Measurements from ENCODE around the gene SPTAN1. TPM values are rescaled to one million over a fixed set of nuclear protein-coding genes. Genes with fewer than 3 reads are reported as not detected.

SPTAN1 gene
- total RNA-seq, 2 experiments from 2014 or later = 162 to 166 TPM

GRCh38 chr9:128625391-128626146 is 73.2 kb downstream of the SPTAN1 start:
- ChIA-PET CTCF (no interaction called here), POLR2A (no interaction called here)

- ChIA-PET POLR2A (no interaction called here), CTCF (no interaction called here)
Observed at GRCh38 chr9:128626181-128626580, 73.8 kb downstream of the SPTAN1 start.

- ChIA-PET CTCF (no interaction called here), POLR2A (no interaction called here)
Observed at GRCh38 chr9:128627127-128627715, 74.8 kb downstream of the SPTAN1 start.

GRCh38 chr9:128627906-128628305 is 75.5 kb downstream of the SPTAN1 start:
- POLR2A ChIA-PET = no interaction called here
- CTCF ChIA-PET = no interaction called here

- CTCF ChIA-PET = interaction anchor here (0.6 kb wide), 1 partner anchor 661 kb away, joined by 4 read pairs; no protein-coding TSS in a partner anchor
- POLR2A ChIA-PET = no interaction called here
Observed at GRCh38 chr9:128628471-128629048, 76.2 kb downstream of the SPTAN1 start.

- ChIA-PET POLR2A (no interaction called here), CTCF (interaction anchor here (0.6 kb wide), 1 partner anchor 662 kb away, joined by 4 read pairs; no protein-coding TSS in a partner anchor)
Observed at GRCh38 chr9:128629136-128629535, 76.7 kb downstream of the SPTAN1 start.

GRCh38 chr9:128629852-128630545 is 77.6 kb downstream of the SPTAN1 start:
- ChIA-PET CTCF (no interaction called here), POLR2A (no interaction called here)

GRCh38 chr9:128631636-128632035 is 79.2 kb downstream of the SPTAN1 start:
- CTCF ChIA-PET = no interaction called here
- POLR2A ChIA-PET = interaction anchor here (0.5 kb wide), 1 partner anchor 37 kb away, joined by 3 read pairs; no protein-coding TSS in a partner anchor

- POLR2A ChIA-PET = interaction anchor here (0.5 kb wide), 1 partner anchor 38 kb away, joined by 3 read pairs; no protein-coding TSS in a partner anchor
- CTCF ChIA-PET = no interaction called here
Observed at GRCh38 chr9:128632066-128632465, 79.7 kb downstream of the SPTAN1 start.

- ChIA-PET POLR2A (no interaction called here), CTCF (interaction anchor here (0.6 kb wide), 1 partner anchor 194 kb away, joined by 4 read pairs; no protein-coding TSS in a partner anchor)
Observed at GRCh38 chr9:128632486-128632885, 80.1 kb downstream of the SPTAN1 start.

GRCh38 chr9:128633057-128633456 is 80.7 kb downstream of the SPTAN1 start:
- CTCF ChIA-PET = interaction anchor here (0.6 kb wide), 1 partner anchor 194 kb away, joined by 4 read pairs; no protein-coding TSS in a partner anchor
- POLR2A ChIA-PET = no interaction called here

GRCh38 chr9:128633601-128634000 is 81.2 kb downstream of the SPTAN1 start:
- ChIA-PET CTCF (no interaction called here), POLR2A (no interaction called here)

- ChIA-PET POLR2A (no interaction called here), CTCF (no interaction called here)
Observed at GRCh38 chr9:128634111-128634510, 81.7 kb downstream of the SPTAN1 start.

- ChIA-PET POLR2A (no interaction called here), CTCF (no interaction called here)
Observed at GRCh38 chr9:128634651-128635262, 82.4 kb downstream of the SPTAN1 start.

- POLR2A ChIA-PET = no interaction called here
Observed at GRCh38 chr9:128635266-128636023, 83.1 kb downstream of the SPTAN1 start.

GRCh38 chr9:128636024-128636390 is 83.6 kb downstream of the SPTAN1 start:
- POLR2A ChIA-PET = no interaction called here
- CTCF ChIA-PET = interaction anchor here (0.8 kb wide), 1 partner anchor 18 kb away, joined by 3 read pairs; no protein-coding TSS in a partner anchor

More at GRCh38 chr9:128635266-128636023, 83.1 kb downstream of the SPTAN1 start:
- CTCF ChIA-PET = no interaction called here

- ChIA-PET POLR2A (no interaction called here), CTCF (interaction anchor here (0.8 kb wide), 1 partner anchor 17 kb away, joined by 3 read pairs; no protein-coding TSS in a partner anchor)
Observed at GRCh38 chr9:128636556-128637530, 84.5 kb downstream of the SPTAN1 start.

- ChIA-PET CTCF (interaction anchor here (0.7 kb wide), 1 partner anchor 82 kb away, joined by 3 read pairs; no protein-coding TSS in a partner anchor), POLR2A (interaction anchor here (0.6 to 0.7 kb wide), 2 partner anchors 18 to 151 kb away, joined by 4 read pairs; no protein-coding TSS in a partner anchor)
Observed at GRCh38 chr9:128637656-128638055, 85.3 kb downstream of the SPTAN1 start.
